IMR-90 (cell line): ENCODE data around the gene GNA14.

Experiments used
- CEBPB ChIP-seq: IDR thresholded peaks from 2 replicates; pipeline ENCODE4 v1.6.1; 2012; ENCODE audit warnings: low read depth, low read length, improper control_type of control experiment
- MAZ ChIP-seq: IDR thresholded peaks from 2 replicates; pipeline ENCODE4 v1.6.1; 2012; ENCODE audit warnings: low read depth, mild to moderate bottlenecking, low read length, improper control_type of control experiment, moderate library complexity, borderline replicate concordance
- NFE2L2 ChIP-seq: fragments of 150-350 bp; IDR thresholded peaks from 2 replicates; pipeline ENCODE4 v1.6.1; 2016; ENCODE audit warnings: low read depth, mild to moderate bottlenecking, low read length
- POLR2A ChIP-seq: IDR thresholded peaks from 2 replicates; pipeline ENCODE4 v1.6.1; 2012; ENCODE audit warnings: mild to moderate bottlenecking, low read depth, low read length
- RCOR1 ChIP-seq: IDR thresholded peaks from 2 replicates; pipeline ENCODE4 v1.6.1; 2012; ENCODE audit warnings: mild to moderate bottlenecking, low read length, improper control_type of control experiment; ENCODE audit not compliant: insufficient replicate concordance
- RFX5 ChIP-seq: IDR thresholded peaks from 2 replicates; pipeline ENCODE4 v1.8.0; 2012; ENCODE audit warnings: low read depth, mild to moderate bottlenecking, low read length, moderate library complexity
- SMC3 ChIP-seq: fragments of 150-350 bp; IDR thresholded peaks from 2 replicates; pipeline ENCODE4 v1.6.1; 2016; ENCODE audit warnings: low read depth, mild to moderate bottlenecking, antibody characterized with exemption, low read length, moderate library complexity
- TF ChIP-seq, protein P1 (sequence below): conservative IDR thresholded peaks from 2 replicates; pipeline ENCODE4 v1.5.1; 2012; ENCODE audit warnings: mild to moderate bottlenecking, low read depth, low read length, improper control_type of control experiment
- TF ChIP-seq, protein P2 (sequence below): fragments of 150-350 bp; IDR thresholded peaks from 2 replicates; pipeline ENCODE4 v1.6.1; 2017; ENCODE audit warnings: mild to moderate bottlenecking, antibody characterized with exemption, low read length, low read depth
- TF ChIP-seq, protein P3 (sequence below): fragments of 150-350 bp; IDR thresholded peaks from 2 replicates; pipeline ENCODE4 v1.6.1; 2016; ENCODE audit warnings: low read depth, mild to moderate bottlenecking, low read length, moderate library complexity, borderline replicate concordance

DNA sequence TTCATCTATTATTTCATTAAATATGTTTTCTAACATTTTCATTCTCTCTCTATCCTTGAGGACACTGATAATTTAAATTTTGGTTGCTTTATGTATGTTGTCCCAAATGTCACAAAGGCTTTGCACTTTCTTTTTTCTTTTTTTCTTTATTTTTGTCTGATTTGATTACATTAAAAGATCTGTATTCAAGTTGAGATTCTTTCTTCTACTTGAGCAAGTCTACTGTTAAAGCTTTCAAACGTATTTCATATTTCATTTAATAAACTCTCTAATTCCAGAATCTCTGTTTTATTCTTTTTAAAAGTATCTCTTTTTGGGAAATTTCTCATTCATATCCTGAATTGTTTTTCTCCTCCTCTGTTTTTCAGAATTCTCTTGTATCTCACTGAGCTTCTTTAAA lies 106.5 kb downstream of the GNA14 start:
- TF ChIP-seq POLR2A, result no peak
- no peak for TF ChIP-seq CEBPB
- TF ChIP-seq, protein P1, sequence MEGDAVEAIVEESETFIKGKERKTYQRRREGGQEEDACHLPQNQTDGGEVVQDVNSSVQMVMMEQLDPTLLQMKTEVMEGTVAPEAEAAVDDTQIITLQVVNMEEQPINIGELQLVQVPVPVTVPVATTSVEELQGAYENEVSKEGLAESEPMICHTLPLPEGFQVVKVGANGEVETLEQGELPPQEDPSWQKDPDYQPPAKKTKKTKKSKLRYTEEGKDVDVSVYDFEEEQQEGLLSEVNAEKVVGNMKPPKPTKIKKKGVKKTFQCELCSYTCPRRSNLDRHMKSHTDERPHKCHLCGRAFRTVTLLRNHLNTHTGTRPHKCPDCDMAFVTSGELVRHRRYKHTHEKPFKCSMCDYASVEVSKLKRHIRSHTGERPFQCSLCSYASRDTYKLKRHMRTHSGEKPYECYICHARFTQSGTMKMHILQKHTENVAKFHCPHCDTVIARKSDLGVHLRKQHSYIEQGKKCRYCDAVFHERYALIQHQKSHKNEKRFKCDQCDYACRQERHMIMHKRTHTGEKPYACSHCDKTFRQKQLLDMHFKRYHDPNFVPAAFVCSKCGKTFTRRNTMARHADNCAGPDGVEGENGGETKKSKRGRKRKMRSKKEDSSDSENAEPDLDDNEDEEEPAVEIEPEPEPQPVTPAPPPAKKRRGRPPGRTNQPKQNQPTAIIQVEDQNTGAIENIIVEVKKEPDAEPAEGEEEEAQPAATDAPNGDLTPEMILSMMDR, result no peak
- no peak for TF ChIP-seq RFX5
- TF ChIP-seq RCOR1, result no peak
- no peak for TF ChIP-seq NFE2L2
- TF ChIP-seq, protein P2, sequence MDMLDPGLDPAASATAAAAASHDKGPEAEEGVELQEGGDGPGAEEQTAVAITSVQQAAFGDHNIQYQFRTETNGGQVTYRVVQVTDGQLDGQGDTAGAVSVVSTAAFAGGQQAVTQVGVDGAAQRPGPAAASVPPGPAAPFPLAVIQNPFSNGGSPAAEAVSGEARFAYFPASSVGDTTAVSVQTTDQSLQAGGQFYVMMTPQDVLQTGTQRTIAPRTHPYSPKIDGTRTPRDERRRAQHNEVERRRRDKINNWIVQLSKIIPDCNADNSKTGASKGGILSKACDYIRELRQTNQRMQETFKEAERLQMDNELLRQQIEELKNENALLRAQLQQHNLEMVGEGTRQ, result no peak
- TF ChIP-seq, protein P3, sequence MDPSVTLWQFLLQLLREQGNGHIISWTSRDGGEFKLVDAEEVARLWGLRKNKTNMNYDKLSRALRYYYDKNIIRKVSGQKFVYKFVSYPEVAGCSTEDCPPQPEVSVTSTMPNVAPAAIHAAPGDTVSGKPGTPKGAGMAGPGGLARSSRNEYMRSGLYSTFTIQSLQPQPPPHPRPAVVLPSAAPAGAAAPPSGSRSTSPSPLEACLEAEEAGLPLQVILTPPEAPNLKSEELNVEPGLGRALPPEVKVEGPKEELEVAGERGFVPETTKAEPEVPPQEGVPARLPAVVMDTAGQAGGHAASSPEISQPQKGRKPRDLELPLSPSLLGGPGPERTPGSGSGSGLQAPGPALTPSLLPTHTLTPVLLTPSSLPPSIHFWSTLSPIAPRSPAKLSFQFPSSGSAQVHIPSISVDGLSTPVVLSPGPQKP, result no peak
- TF ChIP-seq SMC3, result no peak
- no peak for TF ChIP-seq MAZ
